Measurements from ENCODE around the gene CD7. TPM values are rescaled to one million over a fixed set of nuclear protein-coding genes. Genes with fewer than 3 reads are reported as not detected.

Gene CD7
- polyA plus RNA-seq, 3 donors: 0.38 to 3.6 (median 0.42) TPM

DNA sequence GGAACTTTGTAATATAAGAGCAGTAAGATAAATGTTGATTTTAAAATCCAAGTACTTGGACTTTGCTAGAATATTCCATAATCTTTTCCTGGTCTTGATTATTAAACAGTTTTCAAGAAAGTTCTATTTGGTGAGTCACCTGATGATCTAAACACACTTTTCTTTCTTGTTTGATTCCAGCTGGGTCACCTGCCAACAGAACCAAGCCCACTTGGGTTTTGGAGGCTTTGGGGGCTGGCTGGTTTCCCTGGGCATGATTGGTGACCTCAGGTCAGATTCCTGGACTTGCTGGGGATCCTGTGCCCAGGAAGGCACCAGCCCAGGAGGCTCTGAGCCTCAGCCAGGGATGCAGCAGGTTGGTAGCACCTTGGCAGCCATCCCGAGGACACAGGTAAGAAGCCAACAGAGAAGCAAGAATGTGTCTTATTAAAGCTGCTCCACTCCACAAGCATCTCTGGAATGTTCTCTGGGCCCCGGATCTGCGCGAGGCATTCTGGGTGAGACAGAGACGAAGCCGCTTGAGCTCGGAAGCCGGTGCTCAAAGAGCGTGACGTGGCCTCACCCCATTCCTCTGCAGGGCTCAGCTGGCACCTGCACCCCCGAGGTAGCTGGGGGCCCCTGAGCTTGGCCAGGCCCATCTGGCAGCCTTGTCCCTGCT is 38.5 kb upstream of the CD7 start:
- no peak overlapping the region for H3K27ac ChIP-seq (ENCODE audit: low read depth in 1 of 2, low read length in 2 of 2)
- peaks cover 0 to 3% of the 10 kb centered on the region in 2 donors for H3K9me3 ChIP-seq (replicated peaks in 1 of 2; ENCODE audit: control insufficient read depth in 1 of 2, insufficient read depth in 1 of 2, low read length in 2 of 2)
- peaks cover 4% of the 10 kb centered on the region in 2 donors for H3K4me1 ChIP-seq (ENCODE audit: control insufficient read depth in 1 of 2, insufficient read depth in 2 of 2, low read length in 2 of 2)
- H3K4me1 Mint-ChIP-seq: peaks cover 9% of the 10 kb centered on the region
- no peaks in the 10 kb centered on the region for H3K36me3 ChIP-seq (replicated peaks in 1 of 2; ENCODE audit: control insufficient read depth in 1 of 2, insufficient read depth in 2 of 2, low read length in 2 of 2)
- 91% methylated on average over 11 of the region's 11 CpGs for WGBS (ENCODE audit: insufficient coverage)
- H3K9ac ChIP-seq (ENCODE audit: insufficient read depth, low read length, poor library complexity, severe bottlenecking): no peak overlapping the region
- H3K27me3 ChIP-seq (ENCODE audit: control insufficient read depth in 2 of 2, insufficient read depth in 2 of 2, low read length in 2 of 2): no peaks in the 10 kb centered on the region
- no peak for DNase-seq
- H3K36me3 Mint-ChIP-seq: no peaks in the 10 kb centered on the region
- H3K4me3 ChIP-seq (replicated peaks in 1 of 3; ENCODE audit: low read depth in 2 of 3, low read length in 3 of 3): no peak overlapping the region
- H3K9me3 Mint-ChIP-seq: peaks cover 0 to 6% (median 0%) of the 10 kb centered on the region in 7 donors
- no peaks in the 10 kb centered on the region for H3K79me2 ChIP-seq (ENCODE audit: insufficient read depth, low read length)
- no peak overlapping the region for H3K4me2 ChIP-seq (replicated peaks; ENCODE audit: extremely low read depth, low read length, poor library complexity, severe bottlenecking)
- intact Hi-C loops (cut with micrococcal nuclease): loop anchor here (5.0 to 10.0 kb wide), 2 partner anchors 206 to 419 kb away; no protein-coding TSS in a partner anchor
- TF ChIP-seq, protein P1, sequence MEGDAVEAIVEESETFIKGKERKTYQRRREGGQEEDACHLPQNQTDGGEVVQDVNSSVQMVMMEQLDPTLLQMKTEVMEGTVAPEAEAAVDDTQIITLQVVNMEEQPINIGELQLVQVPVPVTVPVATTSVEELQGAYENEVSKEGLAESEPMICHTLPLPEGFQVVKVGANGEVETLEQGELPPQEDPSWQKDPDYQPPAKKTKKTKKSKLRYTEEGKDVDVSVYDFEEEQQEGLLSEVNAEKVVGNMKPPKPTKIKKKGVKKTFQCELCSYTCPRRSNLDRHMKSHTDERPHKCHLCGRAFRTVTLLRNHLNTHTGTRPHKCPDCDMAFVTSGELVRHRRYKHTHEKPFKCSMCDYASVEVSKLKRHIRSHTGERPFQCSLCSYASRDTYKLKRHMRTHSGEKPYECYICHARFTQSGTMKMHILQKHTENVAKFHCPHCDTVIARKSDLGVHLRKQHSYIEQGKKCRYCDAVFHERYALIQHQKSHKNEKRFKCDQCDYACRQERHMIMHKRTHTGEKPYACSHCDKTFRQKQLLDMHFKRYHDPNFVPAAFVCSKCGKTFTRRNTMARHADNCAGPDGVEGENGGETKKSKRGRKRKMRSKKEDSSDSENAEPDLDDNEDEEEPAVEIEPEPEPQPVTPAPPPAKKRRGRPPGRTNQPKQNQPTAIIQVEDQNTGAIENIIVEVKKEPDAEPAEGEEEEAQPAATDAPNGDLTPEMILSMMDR (IDR thresholded peaks at IDR 0.05): no peak
- no peaks in the 10 kb centered on the region for H4K20me1 ChIP-seq (ENCODE audit: insufficient read depth, low read length)
- H3K4me3 Mint-ChIP-seq: no peak overlapping the region
- peaks cover 13 to 17% (median 15%) of the 10 kb centered on the region in 3 donors for H3K27me3 Mint-ChIP-seq (ENCODE audit: low read depth in 3 of 3)
- no peak overlapping the region for H2AFZ ChIP-seq (ENCODE audit: insufficient read depth, low read depth, low read length, poor library complexity, severe bottlenecking)
- H3K27ac Mint-ChIP-seq: no peak overlapping the region

DNA sequence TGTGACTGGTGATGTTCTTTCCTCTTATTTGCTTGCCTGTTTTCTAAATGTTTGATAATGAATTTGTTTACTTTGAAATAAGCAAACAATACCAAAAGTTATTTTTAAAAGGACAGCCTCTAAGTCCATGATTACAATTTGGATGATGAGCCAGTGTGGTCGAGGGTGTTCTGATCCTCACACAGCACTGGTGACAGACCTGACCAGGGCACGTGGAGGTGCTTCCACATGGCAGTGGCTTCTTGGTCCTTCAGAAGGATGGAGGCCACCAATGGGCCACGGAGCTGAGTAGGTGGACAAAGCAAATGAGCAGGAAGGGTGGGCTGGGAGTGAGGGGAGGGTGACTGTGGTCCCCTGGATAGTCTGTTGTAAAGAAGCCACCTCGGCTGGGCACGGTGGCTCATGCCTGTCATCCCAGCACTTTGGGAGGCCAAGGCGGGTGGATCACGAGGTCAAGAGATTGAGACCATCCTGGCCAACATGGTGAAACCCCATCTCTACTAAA is 37.4 kb upstream of the CD7 start:
- H3K4me1 Mint-ChIP-seq: peaks cover 9% of the 10 kb centered on the region
- no peak overlapping the region for H3K4me3 Mint-ChIP-seq
- Histone ChIP-seq H3K4me2 (replicated peaks; ENCODE audit: extremely low read depth, low read length, poor library complexity, severe bottlenecking) (no peak overlapping the region), H4K20me1 (ENCODE audit: insufficient read depth, low read length) (no peaks in the 10 kb centered on the region), H3K27ac (ENCODE audit: low read depth in 1 of 2, low read length in 2 of 2) (no peak overlapping the region), H3K27me3 (ENCODE audit: control insufficient read depth in 2 of 2, insufficient read depth in 2 of 2, low read length in 2 of 2) (no peaks in the 10 kb centered on the region), H3K4me1 (ENCODE audit: control insufficient read depth in 1 of 2, insufficient read depth in 2 of 2, low read length in 2 of 2) (peaks cover 4% of the 10 kb centered on the region in 2 donors), H3K36me3 (replicated peaks in 1 of 2; ENCODE audit: control insufficient read depth in 1 of 2, insufficient read depth in 2 of 2, low read length in 2 of 2) (no peaks in the 10 kb centered on the region), H3K79me2 (ENCODE audit: insufficient read depth, low read length) (no peaks in the 10 kb centered on the region), H3K4me3 (replicated peaks in 1 of 3; ENCODE audit: low read depth in 2 of 3, low read length in 3 of 3) (no peak overlapping the region), H2AFZ (ENCODE audit: insufficient read depth, low read depth, low read length, poor library complexity, severe bottlenecking) (no peak overlapping the region), H3K9me3 (replicated peaks in 1 of 2; ENCODE audit: control insufficient read depth in 1 of 2, insufficient read depth in 1 of 2, low read length in 2 of 2) (peaks cover 0 to 3% of the 10 kb centered on the region in 2 donors), H3K9ac (ENCODE audit: insufficient read depth, low read length, poor library complexity, severe bottlenecking) (no peak overlapping the region)
- peaks cover 0 to 6% (median 0%) of the 10 kb centered on the region in 7 donors for H3K9me3 Mint-ChIP-seq
- DNase-seq: no peak
- TF ChIP-seq, protein P1 (IDR thresholded peaks at IDR 0.05): no peak
- no peak overlapping the region for H3K27ac Mint-ChIP-seq
- WGBS (ENCODE audit: insufficient coverage): 94% methylated on average over 4 of the region's 7 CpGs
- intact Hi-C loops (cut with micrococcal nuclease): loop anchor here (5.0 to 10.0 kb wide), 4 partner anchors 57 to 420 kb away; no protein-coding TSS in a partner anchor
- H3K27me3 Mint-ChIP-seq (ENCODE audit: low read depth in 3 of 3): peaks cover 11 to 21% (median 15%) of the 10 kb centered on the region in 3 donors
- no peaks in the 10 kb centered on the region for H3K36me3 Mint-ChIP-seq

Measured in CD14-positive monocyte (primary cell).